OCI-LY3 (cell line): ENCODE data around the gene MIGA2.

Source experiments
- H2AFZ ChIP-seq: fragments of 200-600, 300-600 bp; shearing (Covaris generic); 2 replicates; pipeline ENCODE4 v1.6.0; 2014; ENCODE audit warnings: antibody characterized with exemption, low read depth, low read length
- H3K27ac ChIP-seq: fragments of 200-600, 300-600 bp; sonication (generic); 2 replicates; pipeline ENCODE4 v1.5.1; 2014; ENCODE audit warnings: mild to moderate bottlenecking, low read length, moderate library complexity, mixed read lengths
- H3K27me3 ChIP-seq: fragments of 200-600, 300-600 bp; sonication (generic); 2 replicates; pipeline ENCODE4 v1.6.1; 2014; ENCODE audit warnings: low read depth, low read length, mixed read lengths
- H3K36me3 ChIP-seq: fragments of 200-600, 300-600 bp; sonication (generic); replicated peaks from 2 replicates; pipeline ENCODE3; 2014; ENCODE audit warnings: low read depth, low read length, mixed read lengths
- H3K4me1 ChIP-seq: fragments of 300-600, 200-600 bp; sonication (generic); 2 replicates; pipeline ENCODE4 v1.6.1; 2014; ENCODE audit warnings: low read length, mixed read lengths
- H3K4me2 ChIP-seq: fragments of 200-600, 300-600 bp; sonication (generic); 2 replicates; pipeline ENCODE4 v1.6.1; 2014; ENCODE audit warnings: low read length, mixed read lengths
- H3K4me3 ChIP-seq: fragments of 300-600, 200-600 bp; sonication (generic); 2 replicates; pipeline ENCODE4 v1.5.1; 2014; ENCODE audit warnings: antibody characterized with exemption, mild to moderate bottlenecking, low read length, moderate library complexity
- H3K79me2 ChIP-seq: fragments of 300-600, 200-600 bp; shearing (Covaris generic); 2 replicates; pipeline ENCODE4 v1.6.1; 2014; ENCODE audit warnings: mild to moderate bottlenecking, low read length, mixed read lengths
- H3K9ac ChIP-seq: fragments of 300-600, 200-600 bp; shearing (Covaris generic); 2 replicates; pipeline ENCODE4 v1.6.0; 2014; ENCODE audit warnings: mild to moderate bottlenecking, low read length, moderate library complexity
- H3K9me3 ChIP-seq: fragments of 200-600, 300-600 bp; shearing (Covaris generic); 2 replicates; pipeline ENCODE4 v1.6.1; 2014; ENCODE audit warnings: low read length, mixed read lengths; ENCODE audit not compliant: insufficient read depth
- H4K20me1 ChIP-seq: fragments of 200-600, 300-600 bp; sonication (generic); 2 replicates; pipeline ENCODE4 v1.6.1; 2016; ENCODE audit warnings: low read length, mixed read lengths; ENCODE audit not compliant: insufficient read depth
- EZH2phosphoT487 ChIP-seq: fragments of 200-600 bp; shearing (Covaris generic); IDR thresholded peaks from 2 replicates; pipeline ENCODE4 v1.6.1; 2018; ENCODE audit warnings: antibody characterized with exemption, mixed run types, low read depth
- TF ChIP-seq, protein P1 (sequence below): fragments of 200-600, 300-600 bp; sonication (generic); IDR thresholded peaks from 2 replicates; pipeline ENCODE4 v1.5.1; 2014; ENCODE audit warnings: antibody characterized with exemption, low read length, low read depth

Gene MIGA2

DNA sequence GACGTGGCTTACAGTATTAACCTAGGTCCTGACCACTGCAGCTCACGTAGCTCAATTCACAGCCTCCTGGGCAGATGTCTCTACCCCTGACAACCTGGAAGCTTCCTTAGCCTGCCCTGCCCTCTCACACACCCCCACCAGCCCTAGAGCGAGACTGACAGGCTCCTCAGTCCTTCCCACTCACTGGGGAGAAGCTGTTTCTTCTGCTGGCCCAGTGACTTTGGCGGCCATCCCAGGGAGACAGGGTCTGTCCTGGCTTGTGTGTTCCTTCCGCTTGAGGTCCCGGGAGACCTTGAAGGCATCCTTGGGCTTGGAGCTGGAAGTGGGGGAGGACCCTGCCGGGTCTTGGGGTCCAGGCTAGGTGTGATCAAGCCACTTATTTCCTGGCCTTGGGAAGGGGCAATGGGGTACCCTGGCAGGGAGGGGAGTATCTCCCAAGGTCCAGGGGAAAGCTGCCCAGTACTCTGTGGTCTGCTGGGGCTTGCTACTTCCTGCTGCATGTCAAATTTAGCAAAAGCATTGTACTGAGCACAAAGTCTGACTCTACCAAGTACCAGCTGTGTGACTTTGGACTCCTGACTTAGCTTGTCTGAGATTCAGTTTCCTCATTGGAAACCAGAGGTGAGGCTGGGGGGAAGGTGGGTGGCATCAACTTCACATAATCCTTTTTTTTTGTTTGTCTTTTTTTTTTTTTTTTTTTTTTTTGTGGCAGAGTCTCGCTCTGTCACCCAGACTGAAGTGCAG is 1.9 kb downstream of the MIGA2 start:
- peaks cover 10% of the 10 kb centered on the region for H3K4me1 ChIP-seq
- H3K27me3 ChIP-seq: no peaks in the 10 kb centered on the region
- no peaks in the 10 kb centered on the region for H4K20me1 ChIP-seq
- H3K9me3 ChIP-seq: no peaks in the 10 kb centered on the region
- peaks cover 19% of the 10 kb centered on the region for H3K79me2 ChIP-seq
- TF ChIP-seq, protein P1, sequence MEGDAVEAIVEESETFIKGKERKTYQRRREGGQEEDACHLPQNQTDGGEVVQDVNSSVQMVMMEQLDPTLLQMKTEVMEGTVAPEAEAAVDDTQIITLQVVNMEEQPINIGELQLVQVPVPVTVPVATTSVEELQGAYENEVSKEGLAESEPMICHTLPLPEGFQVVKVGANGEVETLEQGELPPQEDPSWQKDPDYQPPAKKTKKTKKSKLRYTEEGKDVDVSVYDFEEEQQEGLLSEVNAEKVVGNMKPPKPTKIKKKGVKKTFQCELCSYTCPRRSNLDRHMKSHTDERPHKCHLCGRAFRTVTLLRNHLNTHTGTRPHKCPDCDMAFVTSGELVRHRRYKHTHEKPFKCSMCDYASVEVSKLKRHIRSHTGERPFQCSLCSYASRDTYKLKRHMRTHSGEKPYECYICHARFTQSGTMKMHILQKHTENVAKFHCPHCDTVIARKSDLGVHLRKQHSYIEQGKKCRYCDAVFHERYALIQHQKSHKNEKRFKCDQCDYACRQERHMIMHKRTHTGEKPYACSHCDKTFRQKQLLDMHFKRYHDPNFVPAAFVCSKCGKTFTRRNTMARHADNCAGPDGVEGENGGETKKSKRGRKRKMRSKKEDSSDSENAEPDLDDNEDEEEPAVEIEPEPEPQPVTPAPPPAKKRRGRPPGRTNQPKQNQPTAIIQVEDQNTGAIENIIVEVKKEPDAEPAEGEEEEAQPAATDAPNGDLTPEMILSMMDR: no peak
- no peak for TF ChIP-seq EZH2phosphoT487
- no peak overlapping the region for H3K4me3 ChIP-seq
- no peak overlapping the region for H3K27ac ChIP-seq
- H3K4me2 ChIP-seq: peak overlapping the region; percentile 93; the same call in 1 of the 2 replicates
- H3K9ac ChIP-seq: no peak overlapping the region
- H3K36me3 ChIP-seq: peaks cover 6% of the 10 kb centered on the region
- H2AFZ ChIP-seq: no peak overlapping the region

DNA sequence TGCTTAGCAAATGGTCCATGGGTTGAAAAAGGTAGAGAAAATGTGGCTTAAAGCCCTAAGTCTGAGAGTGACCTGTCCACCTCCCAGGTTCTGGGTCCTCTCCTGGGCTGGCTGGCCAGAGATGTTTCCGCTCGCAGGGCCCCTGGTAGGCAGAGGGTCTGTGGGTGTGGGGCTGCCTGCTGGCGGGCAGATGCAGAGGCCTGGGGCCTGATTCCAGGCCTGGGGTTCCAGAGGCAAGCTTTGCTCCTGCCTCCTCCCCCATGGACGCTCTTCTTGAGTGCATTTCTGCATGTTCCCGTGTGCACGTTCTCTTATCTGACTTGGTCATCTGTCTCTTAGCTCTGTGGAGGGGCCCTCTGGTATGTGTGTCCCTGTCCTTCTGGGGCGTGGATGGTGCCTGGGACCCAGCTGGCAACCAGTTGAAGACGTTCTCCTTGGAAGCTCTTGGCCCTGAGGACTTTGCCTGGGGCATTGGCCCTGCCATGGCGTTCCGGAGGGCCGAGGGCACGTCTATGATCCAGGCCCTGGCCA is 3.8 kb downstream of the MIGA2 start:
- Histone ChIP-seq H3K4me3 (no peak overlapping the region), H4K20me1 (no peaks in the 10 kb centered on the region), H3K79me2 (peaks cover 19% of the 10 kb centered on the region), H3K36me3 (peaks cover 6% of the 10 kb centered on the region), H3K4me1 (peaks cover 10% of the 10 kb centered on the region), H3K4me2 (no peak overlapping the region), H3K9ac (no peak overlapping the region), H3K27me3 (no peaks in the 10 kb centered on the region), H3K9me3 (no peaks in the 10 kb centered on the region), H2AFZ (no peak overlapping the region), H3K27ac (no peak overlapping the region)
- TF ChIP-seq, protein P1: no peak
- no peak for TF ChIP-seq EZH2phosphoT487

DNA sequence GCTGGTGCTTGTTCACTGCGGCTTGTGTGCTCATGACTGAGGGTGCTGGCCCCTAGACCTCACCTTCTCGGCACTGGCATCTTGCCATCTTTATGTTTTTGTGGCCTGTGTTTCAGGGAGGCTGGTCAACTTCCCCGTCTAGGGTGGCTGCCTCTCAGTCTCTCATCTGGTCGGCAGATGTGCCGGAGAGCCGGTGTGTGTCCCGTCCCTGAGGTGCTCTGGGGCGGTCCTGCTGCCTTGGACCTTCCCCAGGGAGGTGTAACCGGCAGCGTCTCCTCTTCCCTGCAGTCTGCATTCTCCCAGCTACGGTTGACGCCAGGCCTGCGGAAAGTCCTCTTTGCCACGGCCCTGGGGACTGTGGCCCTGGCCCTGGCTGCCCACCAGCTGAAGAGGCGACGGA is 5.6 kb downstream of the MIGA2 start:
- H3K4me3 ChIP-seq: no peak overlapping the region
- no peaks in the 10 kb centered on the region for H3K27me3 ChIP-seq
- H3K27ac ChIP-seq: no peak overlapping the region
- no peak overlapping the region for H2AFZ ChIP-seq
- no peaks in the 10 kb centered on the region for H4K20me1 ChIP-seq
- H3K79me2 ChIP-seq: peaks cover 14% of the 10 kb centered on the region
- H3K9me3 ChIP-seq: no peaks in the 10 kb centered on the region
- TF ChIP-seq, protein P1: no peak
- TF ChIP-seq EZH2phosphoT487: no peak
- H3K4me1 ChIP-seq: peaks cover 8% of the 10 kb centered on the region
- peaks cover 6% of the 10 kb centered on the region for H3K36me3 ChIP-seq
- H3K9ac ChIP-seq: no peak overlapping the region
- H3K4me2 ChIP-seq: no peak overlapping the region

DNA sequence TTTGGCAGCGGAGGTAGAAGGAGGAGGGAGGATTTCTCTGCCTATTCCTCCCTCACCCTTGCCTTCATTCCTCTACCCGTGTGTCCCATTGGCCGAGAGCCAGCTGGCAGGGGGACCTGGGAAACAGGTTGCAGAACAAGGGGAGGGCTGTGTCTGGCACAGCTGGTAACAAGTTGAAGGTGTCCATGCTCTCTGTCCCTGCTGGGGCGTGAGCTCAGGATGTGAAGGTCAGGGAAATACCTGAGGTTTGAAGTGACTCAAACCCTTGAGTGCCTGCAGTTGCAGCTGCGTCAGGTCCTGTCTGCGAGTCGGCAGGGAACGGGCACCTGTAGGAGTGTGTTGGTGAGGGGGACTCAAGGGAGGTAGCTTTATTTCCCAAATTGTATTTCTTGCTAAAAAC is 16.2 kb downstream of the MIGA2 start:
- H3K9me3 ChIP-seq: no peaks in the 10 kb centered on the region
- no peaks in the 10 kb centered on the region for H3K4me1 ChIP-seq
- H3K9ac ChIP-seq: no peak overlapping the region
- no peak for TF ChIP-seq EZH2phosphoT487
- no peak overlapping the region for H3K27ac ChIP-seq
- H3K36me3 ChIP-seq: peaks cover 9% of the 10 kb centered on the region
- H3K4me2 ChIP-seq: no peak overlapping the region
- no peak overlapping the region for H3K4me3 ChIP-seq
- no peak overlapping the region for H2AFZ ChIP-seq
- no peaks in the 10 kb centered on the region for H3K79me2 ChIP-seq
- H3K27me3 ChIP-seq: no peaks in the 10 kb centered on the region
- no peaks in the 10 kb centered on the region for H4K20me1 ChIP-seq
